SK-N-MC (cell line): Measurements from ENCODE around the gene TEAD2.

Experiments used
- EZH2 ChIP-seq: fragments of 200-600 bp; sonication (generic); IDR thresholded peaks from one replicate; pipeline ENCODE4 v1.6.1; 2017; ENCODE audit warnings: antibody characterized with exemption
- POLR2AphosphoS5 ChIP-seq: IDR thresholded peaks from 2 replicates; pipeline ENCODE4 v1.6.1; 2012; ENCODE audit warnings: mild to moderate bottlenecking, low read depth, low read length, borderline replicate concordance

DNA sequence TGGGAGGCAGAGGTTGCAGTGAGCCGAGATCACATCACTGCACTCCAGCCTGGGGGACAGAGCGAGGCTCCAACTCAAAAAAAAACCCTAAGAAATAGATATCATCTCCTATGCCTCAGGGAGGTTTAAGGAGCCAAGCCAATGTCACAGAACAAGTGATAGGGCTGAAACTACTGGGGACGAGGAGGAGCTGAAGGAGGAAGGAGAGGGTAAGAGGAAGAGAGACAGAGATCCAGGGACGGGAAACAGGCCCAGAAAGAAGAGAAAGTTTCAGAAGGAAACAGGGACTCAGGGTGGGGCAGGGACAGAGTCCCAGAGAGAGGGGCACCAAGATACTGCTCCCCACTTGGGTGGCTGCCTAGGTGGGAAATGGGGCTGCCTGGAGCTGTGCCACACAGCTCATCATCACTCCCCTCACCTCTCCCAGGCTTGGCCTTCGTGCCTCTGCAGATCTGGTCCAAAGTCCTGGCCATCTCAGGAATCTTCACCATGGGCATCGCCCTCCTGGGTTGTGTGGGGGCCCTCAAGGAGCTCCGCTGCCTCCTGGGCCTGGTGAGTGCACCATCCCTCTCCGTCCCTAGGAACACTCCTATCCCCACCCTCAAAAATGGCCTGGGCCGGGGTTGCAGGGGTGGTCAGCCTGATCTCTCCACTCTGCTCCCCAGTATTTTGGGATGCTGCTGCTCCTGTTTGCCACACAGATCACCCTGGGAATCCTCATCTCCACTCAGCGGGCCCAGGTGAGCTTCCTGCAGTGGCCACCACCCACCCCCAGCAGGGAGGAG, 25.5 kb downstream of the TEAD2 start:
- TF ChIP-seq POLR2AphosphoS5 = no peak
- no peak for TF ChIP-seq EZH2
